ENCODE results near the gene DSCAML1. TPM values are rescaled to one million over a fixed set of nuclear protein-coding genes. Genes with fewer than 3 reads are reported as not detected.

DSCAML1 gene
- total RNA-seq, 1 donor from 2014 or later, result 1.3 TPM

- no peak for DNase-seq
- no peaks in the 10 kb centered on the region for H3K36me3 ChIP-seq
- H3K4me1 ChIP-seq, result no peaks in the 10 kb centered on the region
- no peak for ATAC-seq
- intact Hi-C loops (cut with DNase I), result no loop called here
- no peak for TF ChIP-seq CTCF (IDR thresholded peaks at IDR 0.05)
- H3K9me3 ChIP-seq, result no peaks in the 10 kb centered on the region
- no peak overlapping the region for H3K27ac ChIP-seq
- no peaks in the 10 kb centered on the region for H3K27me3 ChIP-seq
- H3K4me3 ChIP-seq, result no peak overlapping the region
Observed at GRCh38 chr11:117678658-117679406, 118.2 kb downstream of the DSCAML1 start.

- no peak for ATAC-seq
- Histone ChIP-seq H3K36me3 (no peaks in the 10 kb centered on the region), H3K4me3 (no peak overlapping the region), H3K9me3 (no peaks in the 10 kb centered on the region), H3K4me1 (no peaks in the 10 kb centered on the region), H3K27ac (no peak overlapping the region), H3K27me3 (no peaks in the 10 kb centered on the region)
- DNase-seq, result no peak
- intact Hi-C loops (cut with DNase I), result no loop called here
- TF ChIP-seq CTCF (IDR thresholded peaks at IDR 0.05), result no peak
Observed at GRCh38 chr11:117677729-117678310, 119.2 kb downstream of the DSCAML1 start.

GRCh38 chr11:117676501-117676900 lies 120.5 kb downstream of the DSCAML1 start:
- Histone ChIP-seq H3K27ac (no peak overlapping the region), H3K4me1 (no peaks in the 10 kb centered on the region), H3K27me3 (no peaks in the 10 kb centered on the region), H3K9me3 (no peaks in the 10 kb centered on the region), H3K4me3 (no peak overlapping the region), H3K36me3 (no peaks in the 10 kb centered on the region)
- no peak for TF ChIP-seq CTCF (IDR thresholded peaks at IDR 0.05)
- intact Hi-C loops (cut with DNase I), result no loop called here
- ATAC-seq, result no peak
- DNase-seq, result no peak

GRCh38 chr11:117673602-117674001 lies 123.4 kb downstream of the DSCAML1 start:
- no peak for TF ChIP-seq CTCF (IDR thresholded peaks at IDR 0.05)
- DNase-seq, result no peak
- no peak for ATAC-seq

GRCh38 chr11:117671370-117671769 lies 125.6 kb downstream of the DSCAML1 start:
- Histone ChIP-seq H3K4me3 (no peak overlapping the region), H3K27ac (no peak overlapping the region), H3K4me1 (no peaks in the 10 kb centered on the region), H3K9me3 (no peaks in the 10 kb centered on the region), H3K36me3 (no peaks in the 10 kb centered on the region), H3K27me3 (no peaks in the 10 kb centered on the region)
- TF ChIP-seq CTCF (IDR thresholded peaks at IDR 0.05), result no peak
- no peak for DNase-seq
- ATAC-seq, result no peak
- intact Hi-C loops (cut with DNase I), result no loop called here

More at GRCh38 chr11:117673602-117674001, 123.4 kb downstream of the DSCAML1 start:
- Histone ChIP-seq H3K4me1 (no peaks in the 10 kb centered on the region), H3K36me3 (no peaks in the 10 kb centered on the region), H3K4me3 (no peak overlapping the region), H3K27ac (no peak overlapping the region), H3K9me3 (no peaks in the 10 kb centered on the region), H3K27me3 (no peaks in the 10 kb centered on the region)
- intact Hi-C loops (cut with DNase I), result no loop called here
